DMS114 treated with DMSO at 0.1 percent for 48 hours (cell line): ENCODE measurements around the gene OTUB2.

Source experiments
- DNase-seq: peaks from one replicate; lab custom pipeline; 2025; ENCODE audit not compliant: unreplicated experiment; lab: John Stamatoyannopoulos, UW

Gene OTUB2

DNA sequence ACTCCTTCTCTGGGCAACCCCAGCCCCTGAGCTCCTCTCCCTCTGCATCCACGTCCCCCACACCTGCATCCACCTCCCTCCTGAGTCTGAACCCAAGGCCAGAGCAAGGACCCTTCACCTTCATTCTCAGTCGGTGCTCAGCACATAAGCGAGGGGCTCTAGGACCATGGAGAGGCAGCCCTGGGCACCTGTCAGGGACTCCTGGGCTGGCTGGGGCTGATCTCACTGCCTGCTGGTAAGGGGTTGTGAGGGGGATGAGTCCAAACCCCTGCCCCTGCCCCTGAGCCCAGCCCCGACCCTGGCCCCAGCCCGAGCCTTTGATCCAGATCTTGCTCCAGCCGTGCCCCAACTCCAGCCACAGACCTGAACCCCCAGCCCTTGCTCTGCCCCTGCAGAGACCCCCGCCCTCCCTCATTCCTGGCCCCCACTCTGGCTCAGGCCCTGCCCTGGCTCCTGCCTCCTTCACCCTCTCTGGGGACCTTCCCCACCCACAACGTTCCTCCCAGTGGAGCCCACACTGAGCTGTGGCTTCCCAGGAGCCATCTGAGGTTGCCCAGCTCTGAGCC lies 29.9 kb upstream of the OTUB2 start:
- DNase-seq = no peak

DNA sequence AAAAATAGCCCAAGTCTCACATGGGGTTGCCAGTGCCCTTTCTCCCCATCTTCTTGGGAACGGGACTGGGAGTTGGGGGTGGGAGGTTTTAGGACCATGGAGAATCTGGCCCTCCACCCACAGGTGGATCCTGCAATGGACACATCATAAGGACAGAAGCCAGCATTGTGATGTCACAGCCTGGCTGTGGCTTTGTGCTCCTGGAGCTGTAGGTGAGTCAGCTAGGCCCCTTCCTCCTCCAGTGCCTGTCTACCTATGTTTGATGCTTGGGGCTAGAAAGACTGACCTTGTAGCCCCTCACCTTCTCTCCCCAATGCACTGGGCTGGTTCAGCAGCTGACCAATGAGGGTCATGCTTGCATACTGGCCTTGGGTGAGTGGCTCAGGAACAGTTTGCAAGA lies 29.1 kb upstream of the OTUB2 start, which contains the start of gene CCDC197:
Gene CCDC197, plus strand, starts transcription at position 220 of the 400 bp plus-strand sequence. CDS start 831 bp downstream, outside the sequence.
- no peak for DNase-seq

DNA sequence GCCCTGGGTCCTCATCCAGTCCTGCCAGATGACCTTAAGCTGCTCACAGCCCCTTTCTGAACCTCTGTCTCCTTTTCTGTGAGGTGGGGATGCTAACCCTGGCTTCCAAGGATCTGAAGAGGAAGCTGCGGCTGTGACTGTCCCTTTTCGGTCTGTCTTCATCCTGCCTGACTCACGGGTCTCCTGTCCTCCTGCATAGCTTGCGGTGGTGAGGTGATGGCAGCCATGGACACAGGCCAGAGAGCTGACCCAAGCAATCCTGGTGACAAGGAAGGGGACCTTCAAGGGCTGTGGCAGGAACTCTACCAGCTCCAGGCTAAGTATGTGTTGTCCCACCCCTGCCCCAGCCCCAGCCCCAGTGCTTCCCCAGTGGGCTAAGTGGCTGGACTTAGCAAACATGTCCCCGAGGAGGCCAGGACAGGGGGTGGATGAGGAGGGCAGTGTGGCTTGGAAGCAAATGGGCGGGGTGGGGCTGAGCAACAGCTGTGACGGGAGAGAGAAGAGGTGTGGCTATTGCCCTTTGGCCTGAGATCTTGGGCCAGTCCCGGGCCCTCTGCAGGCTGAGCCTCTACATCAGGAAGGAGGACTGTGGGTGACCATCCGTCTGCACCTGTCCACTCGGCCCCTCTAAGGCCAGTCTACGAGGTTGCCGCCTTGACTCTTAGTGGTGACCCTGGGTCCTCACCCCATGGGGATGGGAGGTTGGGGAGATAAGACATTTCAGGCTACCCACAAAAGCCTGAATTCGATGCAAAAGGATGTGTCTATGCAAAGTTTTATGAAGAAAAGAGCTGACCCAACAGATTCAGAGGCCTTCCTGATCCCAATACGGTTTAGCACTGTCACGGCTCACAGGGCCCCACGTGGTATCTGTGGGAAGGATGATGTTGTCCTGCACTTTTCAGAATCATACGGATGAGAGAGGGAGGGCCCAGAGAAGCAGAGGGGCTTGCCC lies 27.9 kb upstream of the OTUB2 start:
- DNase-seq = no peak

DNA sequence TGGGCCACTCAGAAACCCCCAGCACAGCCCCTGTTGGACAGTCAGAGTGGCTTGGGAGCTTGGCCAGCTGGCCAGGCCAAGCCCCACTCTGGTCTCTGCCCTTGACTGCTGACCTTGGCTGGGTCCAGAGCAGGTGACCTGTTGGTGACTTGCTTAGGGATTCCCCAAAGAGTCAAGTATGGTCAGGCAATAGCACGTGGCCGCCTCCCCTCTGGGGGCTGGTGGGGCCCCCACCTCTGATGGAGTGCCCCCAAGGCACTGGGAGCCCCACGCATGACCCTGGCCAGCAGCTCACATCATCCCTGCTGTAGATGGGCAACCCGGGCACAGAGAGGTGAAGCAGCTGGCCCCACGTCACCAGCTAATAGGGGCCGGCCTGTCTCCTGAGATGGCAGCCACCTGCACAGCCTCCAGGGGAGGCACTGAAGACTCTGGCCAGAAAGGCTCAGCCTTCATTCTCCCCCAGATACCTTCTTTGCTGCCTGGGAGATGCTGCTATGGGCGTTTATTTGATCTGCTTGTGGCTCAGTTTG lies 27.2 kb upstream of the OTUB2 start:
- no peak for DNase-seq

DNA sequence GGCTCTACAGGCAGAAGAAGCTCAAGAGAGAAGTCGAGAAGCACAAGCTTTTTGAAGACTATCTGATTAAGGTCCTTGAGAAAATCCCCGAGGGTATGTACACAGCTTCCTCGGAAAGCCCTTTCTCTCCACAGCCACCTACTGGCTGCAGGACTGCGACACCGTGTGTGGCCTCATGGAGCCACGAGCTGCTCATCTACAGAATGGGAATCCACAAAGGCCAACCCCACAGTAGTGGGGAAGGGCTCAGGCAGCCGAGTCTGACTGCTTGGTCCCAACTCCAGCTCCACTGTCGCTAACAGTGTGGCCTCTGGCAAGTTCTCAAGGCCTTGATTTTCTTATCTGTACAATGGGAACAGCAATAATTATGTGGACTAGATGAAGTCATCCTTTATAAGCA lies 26.6 kb upstream of the OTUB2 start:
- DNase-seq = no peak

DNA sequence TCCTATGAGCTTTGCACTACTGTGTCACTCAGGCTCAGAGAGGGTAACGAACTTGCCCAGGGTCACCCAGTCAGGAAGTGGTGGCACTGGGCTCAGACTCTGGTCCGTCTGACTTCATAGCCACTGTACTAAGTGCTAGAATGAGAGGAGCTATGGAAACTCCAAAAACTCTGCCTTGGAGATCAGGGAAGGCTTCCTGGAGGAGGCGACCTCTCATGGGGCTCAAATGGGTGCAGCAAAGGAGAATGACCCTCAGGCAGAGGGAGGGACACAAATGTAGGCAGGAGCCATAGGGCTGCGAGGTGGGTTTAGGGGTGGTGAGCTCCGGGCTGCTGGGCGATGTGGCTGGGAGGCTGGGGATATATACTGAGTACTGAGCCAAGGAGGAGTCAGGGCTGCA lies 25.9 kb upstream of the OTUB2 start:
- no peak for DNase-seq

DNA sequence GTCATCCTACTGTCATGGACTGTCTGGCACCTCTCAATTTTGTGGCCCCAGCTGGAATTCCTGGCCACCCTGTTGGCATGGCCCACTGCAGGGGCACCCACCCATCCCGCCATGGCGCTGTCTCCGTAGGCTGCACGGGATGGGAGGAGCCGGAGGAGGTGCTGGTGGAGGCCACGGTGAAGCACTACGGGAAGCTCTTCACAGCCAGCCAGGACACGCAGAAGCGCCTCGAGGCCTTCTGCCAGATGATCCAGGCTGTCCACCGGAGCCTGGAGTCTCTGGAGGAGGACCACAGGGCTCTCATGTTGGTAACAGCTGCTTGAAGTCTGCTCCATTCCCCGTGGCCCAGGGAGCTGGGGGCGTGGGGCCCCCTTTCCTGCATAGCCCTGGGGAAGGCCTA lies 25.1 kb upstream of the OTUB2 start:
- DNase-seq = no peak

DNA sequence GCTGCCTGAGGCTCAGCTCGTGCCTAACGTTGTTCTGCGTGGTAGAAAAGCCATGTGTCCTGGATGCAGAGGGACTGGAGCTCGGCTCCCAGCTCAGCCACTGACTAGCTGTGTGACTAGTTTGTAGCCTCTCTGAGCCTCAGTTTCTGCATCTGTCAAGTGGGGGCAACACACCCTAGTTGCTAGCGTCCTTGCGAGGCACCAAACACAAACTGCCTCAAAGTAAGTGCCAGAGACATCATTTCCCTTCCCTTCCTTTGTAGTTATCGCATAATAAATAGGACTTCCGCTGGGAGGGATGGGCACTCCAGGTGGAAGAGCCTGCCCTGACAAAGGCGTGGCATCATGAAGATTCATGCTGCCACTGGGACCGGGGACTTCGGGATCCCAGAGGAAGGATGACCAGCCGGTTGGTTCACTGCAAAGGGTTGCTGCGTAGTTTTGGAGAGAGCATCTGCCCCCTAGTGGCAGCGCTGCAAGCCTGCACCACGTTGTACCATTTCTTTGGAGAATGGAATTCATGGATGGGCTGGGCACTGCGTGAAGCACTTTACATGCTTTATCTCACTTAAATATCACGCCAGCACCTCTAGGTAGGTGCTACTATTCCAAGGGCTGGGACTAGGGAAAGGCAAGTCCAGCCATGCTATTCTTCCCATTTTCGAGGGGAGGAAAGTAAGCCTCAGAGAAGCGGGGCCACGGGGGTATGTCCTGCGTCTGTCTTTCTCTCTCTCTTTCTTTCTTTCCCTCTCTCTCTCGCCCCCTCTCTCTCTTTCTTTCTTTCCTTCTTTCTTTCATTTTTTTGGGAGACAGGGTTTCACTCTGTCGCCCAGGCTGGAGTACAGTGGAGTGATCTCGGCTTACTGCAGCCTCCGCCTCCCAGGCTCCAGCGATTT lies 24.4 kb upstream of the OTUB2 start:
- DNase-seq = peak; percentile 44

DNA sequence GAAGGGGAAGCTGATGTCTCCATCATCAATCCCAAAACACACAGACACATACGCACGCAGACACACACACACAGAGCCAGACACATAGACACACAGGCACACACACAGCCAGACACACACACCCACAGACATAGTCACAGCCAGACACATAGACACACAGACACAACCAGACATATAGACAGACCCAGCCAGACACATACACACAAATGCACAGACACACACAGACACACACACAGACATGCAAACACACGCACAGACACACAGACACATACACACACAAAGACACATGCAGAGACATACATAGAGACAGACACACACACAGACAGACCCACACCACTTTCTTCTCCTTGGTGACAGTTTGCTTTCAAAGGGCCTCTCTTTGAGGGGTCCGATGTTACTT lies 22.7 kb upstream of the OTUB2 start:
- no peak for DNase-seq

DNA sequence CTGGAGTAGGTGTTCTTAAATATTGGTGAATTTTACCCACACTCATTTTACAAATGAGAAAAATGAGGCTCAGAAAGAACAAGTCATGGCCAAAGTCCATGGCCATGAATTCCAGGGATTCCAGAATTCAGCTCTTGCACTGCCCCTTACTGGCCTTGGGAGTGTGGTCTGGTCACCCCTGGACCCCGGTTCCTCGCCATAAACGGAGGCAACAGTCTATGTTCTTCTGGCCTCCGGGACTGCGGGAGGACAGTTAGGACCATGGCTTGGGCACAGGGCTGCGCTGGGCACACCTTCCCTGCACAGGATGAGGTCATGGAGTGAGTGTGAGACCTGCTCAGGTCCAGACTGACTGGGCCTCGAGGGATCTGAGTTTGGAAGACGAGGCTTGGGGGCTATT lies 22.1 kb upstream of the OTUB2 start:
- DNase-seq = no peak

DNA sequence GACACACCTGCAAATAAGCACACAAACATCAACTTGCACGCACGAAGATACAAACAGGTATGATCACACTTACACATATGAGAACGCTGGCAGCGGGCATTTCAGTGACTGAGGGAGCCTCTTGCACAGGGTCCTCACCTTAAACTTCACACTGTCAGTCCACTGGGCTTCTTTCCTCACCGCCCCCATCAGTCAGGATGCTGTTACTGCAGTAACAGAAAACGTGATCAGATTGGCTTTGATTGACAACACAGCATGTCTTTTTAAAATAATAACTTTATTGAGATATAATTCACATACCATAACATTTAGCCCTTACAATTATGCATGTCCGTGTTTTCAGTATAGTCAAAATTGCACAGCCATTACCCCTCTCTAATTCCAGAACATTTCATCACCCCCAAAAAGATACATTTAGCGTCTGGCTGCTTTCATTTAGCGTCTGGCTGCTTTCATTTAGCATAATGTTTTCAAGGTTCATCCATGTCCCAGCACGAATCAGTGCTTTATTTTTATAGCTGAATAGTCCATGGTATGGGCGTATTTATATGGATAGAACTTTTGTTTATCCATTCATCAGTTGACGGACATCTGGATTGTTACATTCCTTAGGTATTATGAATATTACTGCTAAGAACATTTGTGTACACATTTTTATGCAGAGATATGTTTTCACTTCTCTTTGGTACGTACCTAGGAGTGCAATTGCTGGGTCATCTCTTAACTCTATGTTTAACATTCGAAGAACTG lies 20.6 kb upstream of the OTUB2 start:
- DNase-seq = no peak

DNA sequence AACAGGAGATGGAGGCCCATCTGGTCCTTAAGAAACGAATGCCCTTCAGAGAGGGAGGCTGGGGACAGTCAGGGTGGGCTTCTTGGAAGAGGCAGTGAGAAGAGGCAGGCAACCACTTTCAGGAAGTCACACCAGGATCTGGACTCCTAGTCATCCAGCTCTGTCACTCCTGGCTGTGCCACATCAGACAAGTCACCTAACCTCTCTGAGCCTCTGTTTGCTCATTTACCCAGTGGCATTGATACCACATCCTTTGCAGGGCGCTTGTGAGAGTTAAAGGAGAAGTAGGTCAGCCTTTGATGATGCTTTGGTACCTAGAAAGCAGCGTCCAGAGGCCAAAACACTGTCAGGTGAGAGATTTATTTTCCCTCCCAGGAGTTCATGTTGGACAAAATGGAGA lies 17.9 kb upstream of the OTUB2 start:
- DNase-seq = no peak

DNA sequence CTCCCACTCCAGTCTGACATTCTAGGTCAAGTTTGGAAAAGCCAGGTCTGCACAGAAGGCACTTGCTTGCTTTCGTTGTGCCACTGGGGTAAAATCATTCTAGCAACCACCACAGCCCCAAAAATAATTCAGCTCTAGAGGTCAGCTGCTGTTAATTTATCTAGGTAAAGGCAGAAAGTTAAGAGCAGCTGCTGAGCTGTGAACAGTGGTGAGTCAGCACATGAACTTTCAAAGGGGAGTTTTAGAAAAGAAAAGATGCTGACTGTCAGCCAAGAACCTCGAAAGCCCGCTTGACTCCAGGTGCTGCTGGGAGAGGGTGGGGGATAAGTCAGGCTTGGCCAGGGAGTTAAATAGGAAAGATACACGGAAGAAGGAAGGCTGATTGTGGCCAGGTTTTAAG lies 16.4 kb upstream of the OTUB2 start:
- no peak for DNase-seq

DNA sequence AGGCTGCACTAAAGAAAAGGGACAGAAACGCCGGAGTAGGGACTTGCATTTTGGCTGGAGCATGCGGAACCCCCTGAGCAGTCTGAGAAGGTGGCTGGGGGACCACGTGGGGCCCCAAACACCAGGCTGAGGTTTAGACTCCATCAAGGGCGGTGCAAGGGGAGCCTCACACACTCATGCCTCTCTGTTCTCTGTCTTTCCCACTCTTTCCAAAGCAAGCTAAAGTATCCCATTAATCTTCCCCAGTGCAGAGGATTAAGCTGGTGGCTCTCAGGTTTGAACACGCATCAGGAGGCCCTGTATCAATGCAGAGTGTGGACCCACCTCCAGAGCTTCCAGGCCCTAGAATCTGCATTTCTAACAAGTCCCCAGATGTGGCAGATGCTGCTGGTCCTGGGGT lies 15.5 kb upstream of the OTUB2 start:
- no peak for DNase-seq

DNA sequence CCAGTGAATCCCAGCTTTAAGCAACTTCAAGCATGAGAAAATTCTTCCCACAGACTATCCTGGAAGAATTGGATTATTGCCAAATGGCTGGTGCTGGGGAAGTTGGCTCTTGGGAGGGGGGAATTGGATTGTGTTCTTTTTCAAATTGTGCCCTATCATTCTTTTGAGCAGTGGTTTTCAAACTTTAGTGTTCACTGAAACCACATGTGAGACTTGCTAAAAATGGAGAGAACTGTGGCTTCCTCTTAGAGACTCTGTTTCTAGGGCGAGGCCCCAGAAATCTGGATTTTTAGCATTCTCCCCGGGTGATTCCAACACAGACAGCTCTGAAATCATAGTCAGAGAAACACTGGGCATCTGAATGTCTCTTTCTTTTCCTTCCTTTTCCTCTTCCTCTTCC lies 14.3 kb upstream of the OTUB2 start:
- no peak for DNase-seq

DNA sequence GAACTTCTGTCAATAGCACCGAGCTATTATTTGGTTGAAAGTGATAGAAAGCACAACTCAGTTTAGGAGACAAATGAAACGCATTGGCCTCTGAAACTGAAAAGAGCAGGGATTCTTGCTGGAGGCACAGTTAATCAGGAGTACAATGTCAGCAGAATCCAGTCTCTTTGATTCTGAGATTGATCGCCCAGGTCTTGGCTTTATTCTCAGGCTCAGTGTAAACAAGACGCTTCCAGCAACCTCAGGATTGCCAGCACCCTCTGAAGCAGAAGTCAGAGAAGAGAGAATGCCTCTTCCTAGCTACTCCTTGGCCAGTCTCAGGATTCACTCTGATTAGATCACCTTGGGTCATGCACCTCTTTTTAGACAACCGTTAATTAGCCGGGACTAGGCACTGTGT lies 11.8 kb upstream of the OTUB2 start:
- no peak for DNase-seq

DNA sequence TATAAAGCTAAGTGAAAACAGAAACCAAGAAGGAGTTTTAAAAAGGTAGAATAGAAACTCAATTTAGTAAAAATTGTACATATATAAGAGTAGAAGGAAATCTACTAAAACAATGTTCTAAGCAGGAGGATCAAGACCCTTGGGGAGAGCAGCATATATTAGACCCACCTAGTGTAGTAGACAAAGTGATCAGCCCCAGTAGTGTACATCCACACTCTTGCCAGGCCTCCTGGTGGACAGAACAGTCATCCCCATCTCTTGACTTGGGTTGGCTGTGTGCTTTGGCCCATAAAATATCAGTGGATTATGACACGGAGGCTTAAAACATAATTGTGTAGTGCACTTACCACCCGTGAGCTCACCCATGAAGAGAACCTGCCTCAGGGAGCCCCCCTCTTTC lies 10.9 kb upstream of the OTUB2 start:
- DNase-seq = no peak

DNA sequence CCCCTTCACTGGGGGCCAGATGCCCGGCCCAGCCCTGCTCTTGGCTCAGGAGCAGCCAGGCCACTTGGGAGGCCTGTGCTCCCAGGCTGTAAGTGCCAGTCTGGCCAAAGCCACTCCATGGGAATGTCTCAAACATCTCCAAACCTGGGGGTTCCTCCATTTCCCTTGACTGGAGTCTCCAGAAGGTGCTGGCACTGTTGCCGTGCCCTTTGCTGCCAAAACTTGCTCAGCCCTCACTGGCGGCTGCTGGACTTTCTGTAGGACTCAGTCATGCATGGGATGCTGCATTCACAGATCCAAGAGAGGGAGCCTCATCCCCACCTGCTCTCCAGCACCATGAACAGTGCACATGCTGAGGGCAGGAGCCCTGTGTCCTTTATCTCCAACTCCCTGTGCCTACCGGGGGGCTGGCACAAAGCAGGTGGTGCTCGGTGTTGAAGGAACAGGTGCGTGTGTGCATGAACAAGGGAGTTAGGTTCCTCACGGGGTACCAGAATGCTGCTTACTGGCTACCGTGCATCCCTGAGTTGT lies 9.6 kb upstream of the OTUB2 start:
- no peak for DNase-seq

DNA sequence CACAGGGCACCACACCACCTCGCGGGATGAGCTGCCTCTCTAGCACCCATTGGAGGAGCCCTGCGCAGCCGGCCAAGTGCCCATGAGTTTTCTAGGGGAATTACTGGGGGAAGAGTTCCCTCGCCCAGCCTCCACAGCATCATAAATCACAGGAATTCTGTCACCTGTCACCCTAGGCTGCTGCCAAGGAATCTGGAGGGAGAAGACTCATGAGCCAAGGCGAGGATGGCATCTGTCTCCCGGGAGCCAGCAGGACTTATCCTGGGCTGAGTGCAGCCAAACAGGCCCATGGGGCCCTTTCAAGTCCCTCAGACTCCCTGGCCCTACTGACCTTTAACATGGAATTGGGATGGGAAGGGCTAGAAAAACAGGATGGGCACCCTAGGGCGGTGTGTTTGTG lies 7.8 kb upstream of the OTUB2 start:
- no peak for DNase-seq

DNA sequence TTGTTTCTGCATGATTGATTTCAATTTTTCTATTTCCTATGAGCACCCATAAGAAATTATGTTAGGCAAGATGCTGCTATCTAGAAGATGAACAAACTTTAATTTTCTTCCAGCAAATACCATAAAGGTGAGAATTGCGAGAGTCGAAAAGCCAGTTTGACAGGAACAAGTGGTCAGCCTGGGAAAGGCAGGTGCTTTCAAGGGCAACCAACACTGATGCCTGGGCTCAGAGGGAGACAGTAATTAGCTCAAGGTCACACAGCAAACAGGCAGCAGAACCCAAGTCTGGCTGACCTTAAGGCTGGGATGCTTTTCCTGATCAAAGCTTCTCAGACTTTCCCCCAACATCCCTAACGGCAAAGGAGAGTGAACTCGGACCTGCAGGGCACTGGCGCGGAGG lies 6.8 kb upstream of the OTUB2 start:
- no peak for DNase-seq
